Liver (tissue), 9 donors: Measurements from ENCODE around the gene DHX35. TPM values are rescaled to one million over a fixed set of nuclear protein-coding genes. Genes with fewer than 3 reads are reported as not detected.

Experiments
- DNase-seq: peaks from one replicate; pipeline ENCODE4 v3.0.0-alpha.2; 2017; ENCODE audit warnings: low spot score
- H3K27ac ChIP-seq, 2 donors: one replicate each; pipeline ENCODE4 v1.7.0; 2013; ENCODE audit warnings: inconsistent platforms in 2 of 2, low read length in 2 of 2, control low read depth in 1 of 2, low read depth in 1 of 2, mild to moderate bottlenecking in 1 of 2
- H3K27me3 ChIP-seq, 4 donors: one replicate each; pipeline versions ENCODE4 v1.6.1 to v1.7.0; 2013; ENCODE audit warnings: low read length in 3 of 4, inconsistent platforms in 1 of 4, mild to moderate bottlenecking in 1 of 4, moderate library complexity in 1 of 4; ENCODE audit not compliant: control insufficient read depth in 4 of 4, insufficient read depth in 4 of 4
- H3K36me3 ChIP-seq, 4 donors: one replicate each; pipeline versions ENCODE4 v1.6.1 to v1.7.0; 2013; ENCODE audit warnings: low read length in 3 of 4, mild to moderate bottlenecking in 3 of 4, low read depth in 1 of 4, moderate library complexity in 1 of 4; ENCODE audit not compliant: control insufficient read depth in 4 of 4, insufficient read depth in 3 of 4
- H3K4me1 ChIP-seq, 4 donors: one replicate each; pipeline versions ENCODE4 v1.6.1 to v1.7.0; 2013; ENCODE audit warnings: low read length in 3 of 4, mild to moderate bottlenecking in 3 of 4, moderate library complexity in 1 of 4; ENCODE audit not compliant: control insufficient read depth in 4 of 4, insufficient read depth in 4 of 4
- H3K4me3 ChIP-seq, 3 donors: one replicate each; pipeline versions ENCODE4 v1.6.1 to v1.7.0; 2013; ENCODE audit warnings: low read length in 3 of 3, control low read depth in 1 of 3, low read depth in 1 of 3, mild to moderate bottlenecking in 1 of 3
- H3K9ac ChIP-seq, 2 donors: one replicate each; pipeline ENCODE4 v1.7.0; 2013; ENCODE audit warnings: low read length in 2 of 2, mild to moderate bottlenecking in 2 of 2, moderate library complexity in 2 of 2, control low read depth in 1 of 2, low read depth in 1 of 2
- H3K9me3 ChIP-seq, 4 donors: one replicate each; pipeline versions ENCODE4 v1.6.1 to v1.7.0; 2013; ENCODE audit warnings: low read length in 3 of 4; ENCODE audit not compliant: control insufficient read depth in 4 of 4
- ATF3 ChIP-seq: IDR thresholded peaks from 2 replicates; pipeline ENCODE4 v1.6.1; 2016; ENCODE audit warnings: antibody characterized with exemption
- CTCF ChIP-seq: fragments of 150-350 bp; IDR thresholded peaks from 2 replicates; pipeline ENCODE4 v1.5.1; 2017; ENCODE audit warnings: improper control_type of control experiment, low read depth, low read length; ENCODE audit not compliant: missing input control
- EGR1 ChIP-seq, 2 donors: IDR thresholded peaks; 2 replicates each; pipeline ENCODE4 v1.6.1; 2016 to 2018; ENCODE audit warnings: antibody characterized with exemption in 2 of 2, low read depth in 2 of 2
- FOXA1 ChIP-seq: IDR thresholded peaks from 2 replicates; pipeline ENCODE4 v1.6.1; 2016; ENCODE audit warnings: antibody characterized with exemption
- FOXA2 ChIP-seq: IDR thresholded peaks from 2 replicates; pipeline ENCODE4 v1.6.1; 2016; ENCODE audit warnings: antibody characterized with exemption
- GABPA ChIP-seq, 2 donors: IDR thresholded peaks in 1 of 2; conservative IDR thresholded peaks in 1 of 2; 2 replicates each; pipeline ENCODE4 v1.6.1; 2016; ENCODE audit warnings: antibody characterized with exemption in 2 of 2, mild to moderate bottlenecking in 1 of 2, moderate library complexity in 1 of 2
- HNF4G ChIP-seq: IDR thresholded peaks from 2 replicates; pipeline ENCODE4 v1.6.1; 2016; ENCODE audit warnings: antibody characterized with exemption
- JUND ChIP-seq, 2 donors: IDR thresholded peaks; 2 replicates each; pipeline ENCODE4 v1.6.1; 2016; ENCODE audit warnings: antibody characterized with exemption in 2 of 2
- MAX ChIP-seq: IDR thresholded peaks from 2 replicates; pipeline ENCODE4 v1.6.1; 2016; ENCODE audit warnings: antibody characterized with exemption
- NR2F2 ChIP-seq: IDR thresholded peaks from 2 replicates; pipeline ENCODE4 v1.6.1; 2016; ENCODE audit warnings: antibody characterized with exemption
- RAD21 ChIP-seq, 2 donors: IDR thresholded peaks; 2 replicates each; pipeline ENCODE4 v1.6.1; 2016; ENCODE audit warnings: antibody characterized with exemption in 2 of 2, mild to moderate bottlenecking in 2 of 2
- REST ChIP-seq: IDR thresholded peaks from 2 replicates; pipeline ENCODE4 v1.6.1; 2016; ENCODE audit warnings: antibody characterized with exemption, mild to moderate bottlenecking
- SP1 ChIP-seq: IDR thresholded peaks from 2 replicates; pipeline ENCODE4 v1.6.1; 2018; ENCODE audit warnings: antibody characterized with exemption, mild to moderate bottlenecking
- TAF1 ChIP-seq: conservative IDR thresholded peaks from 2 replicates; pipeline ENCODE4 v1.6.1; 2016; ENCODE audit warnings: antibody characterized with exemption, mild to moderate bottlenecking
- YY1 ChIP-seq: IDR thresholded peaks from 2 replicates; pipeline ENCODE4 v1.6.1; 2016; ENCODE audit warnings: antibody characterized with exemption, mild to moderate bottlenecking
- ZBTB33 ChIP-seq: IDR thresholded peaks from 2 replicates; pipeline ENCODE4 v1.6.1; 2016; ENCODE audit warnings: antibody characterized with exemption
- WGBS: extraction: QIAGEN DNeasy Blood & Tissue Kit; methylation state at CpG from one replicate; pipeline ENCODE4 v1.1.7; 2013; 5-methylcytosine and 5-hydroxymethylcytosine counted together
- polyA plus RNA-seq, 2 donors: library from polyadenylated mRNA; stranded (reverse) in 1 of 2; unstranded in 1 of 2; fragments of 200-250 nt in 1 of 2; fragments of >200 nt in 1 of 2; fragmentation: Nextera tagmentation in 1 of 2; extraction: Ambion mirVana in 1 of 2; gene quantifications; one replicate each; pipeline versions ENCODE4 v1.2.1 to v1.2.3, GENCODE V29; 2013 to 2015
- total RNA-seq, 2 donors: library from RNA; depleted of rRNA; stranded (reverse); fragments of >200 nt; gene quantifications; one replicate each; pipeline ENCODE4 v1.2.3, GENCODE V29; 2014
- donor health status: healthy.
- donor health status: healthy.
- donor health status: healthy.
- donor health status: healthy.
- donor health status: healthy.

DHX35 gene
- total and polyA plus RNA-seq, 4 donors, result 2.7 to 10.6 (median 4.8) TPM

- H3K4me1 ChIP-seq, result peaks cover 2 to 17% (median 9%) of the 10 kb centered on the region in 4 donors
- H3K4me3 ChIP-seq, result no peak overlapping the region
- 92% methylated on average over 1 of the region's 1 CpG for WGBS
- no peak overlapping the region for H3K9ac ChIP-seq
- no peaks in the 10 kb centered on the region for H3K27me3 ChIP-seq
- no peak for DNase-seq
- H3K36me3 ChIP-seq, result no peaks in the 10 kb centered on the region
- no peak overlapping the region for H3K27ac ChIP-seq
- H3K9me3 ChIP-seq, result no peaks in the 10 kb centered on the region
- TF ChIP-seq GABPA (IDR thresholded peaks at IDR 0.05 in 1 of 2, conservative IDR thresholded peaks at IDR 0.05 in 1 of 2), result no peak
- TF ChIP-seq RAD21 (IDR thresholded peaks at IDR 0.05), result no peak
- no peak for TF ChIP-seq ATF3
- TF ChIP-seq JUND (IDR thresholded peaks at IDR 0.05), result no peak
- no peak for TF ChIP-seq CTCF
- no peak for TF ChIP-seq ZBTB33
- no peak for TF ChIP-seq FOXA1
- TF ChIP-seq SP1, result no peak
- no peak for TF ChIP-seq TAF1
- no peak for TF ChIP-seq HNF4G
- no peak for TF ChIP-seq YY1
Measured at GRCh38 chr20:38930242-38930569, 31.9 kb upstream of the DHX35 start.

- Histone ChIP-seq H3K27me3 (no peaks in the 10 kb centered on the region), H3K9ac (no peak overlapping the region), H3K4me1 (peaks cover under 1 to 8% (median 4%) of the 10 kb centered on the region in 4 donors), H3K9me3 (no peaks in the 10 kb centered on the region), H3K4me3 (no peak overlapping the region), H3K27ac (no peak overlapping the region), H3K36me3 (no peaks in the 10 kb centered on the region)
- 97% methylated on average over 4 of the region's 4 CpGs for whole genome bisulfite sequencing
- no peak for TF ChIP-seq YY1
- TF ChIP-seq RAD21 (IDR thresholded peaks at IDR 0.05), result no peak
- no peak for TF ChIP-seq ZBTB33
- no peak for TF ChIP-seq MAX
- no peak for TF ChIP-seq EGR1 (IDR thresholded peaks at IDR 0.05; ENCODE audit: low read depth in 2 of 2)
- TF ChIP-seq NR2F2, result no peak
- TF ChIP-seq FOXA1, result no peak
- no peak for TF ChIP-seq ATF3
- no peak for TF ChIP-seq FOXA2
- no peak for TF ChIP-seq REST
- no peak for TF ChIP-seq HNF4G
- no peak for TF ChIP-seq SP1
- DNase-seq, result no peak
Measured at GRCh38 chr20:38931984-38932383, 30.2 kb upstream of the DHX35 start.
